ENCODE data around the gene EHD2.

GRCh38 chr19:47704656-47705055 lies 8.6 kb upstream of the EHD2 start:
- TF ChIP-seq CTCF (IDR thresholded peaks at IDR 0.05; ENCODE audit: low read length) (no peak), EZH2 (optimal IDR thresholded peaks at IDR 0.05; ENCODE audit: low read depth, low read length) (no peak)

All from MM.1S (cell line).